ENCODE measurements around the gene RBM4. TPM values are rescaled to one million over a fixed set of nuclear protein-coding genes. Genes with fewer than 3 reads are reported as not detected.

Gene RBM4
- total RNA-seq, 5 donors from 2014 or later (not counting 1 experiment from before 2014, with no cell fraction given) = 163 to 233 (median 181) TPM

DNA sequence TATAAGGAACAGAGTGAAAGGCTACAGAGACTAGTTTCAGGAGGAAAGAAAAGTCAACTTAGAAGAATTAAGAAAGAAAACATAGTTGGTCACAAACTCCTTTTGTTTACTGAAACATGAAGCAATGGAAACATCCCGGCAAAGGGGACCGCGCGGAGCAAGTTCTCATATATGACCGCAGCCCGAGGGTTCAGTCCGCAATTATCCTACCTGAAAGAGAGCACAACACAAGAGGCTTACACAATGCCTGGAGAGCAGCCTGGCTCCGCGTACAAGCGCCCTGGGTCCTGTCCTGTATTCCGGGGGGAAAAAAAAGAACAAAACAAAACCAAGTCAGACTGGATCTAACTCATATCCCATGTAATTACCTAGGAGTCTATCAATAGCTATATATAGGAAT lies 26.9 kb downstream of the RBM4 start:
- Mint-ChIP-seq H3K36me3 (peaks cover 31% of the 10 kb centered on the region), H3K27ac (no peak overlapping the region), H3K9me3 (no peaks in the 10 kb centered on the region), H3K27me3 (no peaks in the 10 kb centered on the region), H3K4me3 (no peak overlapping the region), H3K4me1 (peaks cover 25 to 45% (median 35%) of the 10 kb centered on the region in 3 donors)
- no peaks in the 10 kb centered on the region for H3K9me3 ChIP-seq
- H3K4me3 ChIP-seq (ENCODE audit: control insufficient read depth in 1 of 2, extremely low read depth in 1 of 2, low read length in 1 of 2) = no peak overlapping the region
- peaks cover 10 to 51% of the 10 kb centered on the region in 2 donors for H3K36me3 ChIP-seq (ENCODE audit: control insufficient read depth in 2 of 2, extremely low read depth in 1 of 2, insufficient read depth in 1 of 2, low read length in 1 of 2)
- DNase-seq = peak in 1 of 35 experiments; percentile 21
- 100% methylated on average over 2 of the region's 11 CpGs for WGBS (ENCODE audit: insufficient coverage)
- no peak overlapping the region for H3K27ac ChIP-seq (ENCODE audit: low read length)
- POLR2A ChIA-PET = no interaction called here
- no peak for ATAC-seq (replicated peaks in 1 of 4)
- CTCF ChIA-PET = interaction anchor here in 1 of 2 donors (0.6 kb wide), 2 partner anchors 133 to 633 kb away, joined by 3 to 4 read pairs; no protein-coding TSS in a partner anchor
- peaks cover 0 to 2% of the 10 kb centered on the region in 2 experiments for H3K4me1 ChIP-seq (ENCODE audit: control insufficient read depth in 1 of 2, extremely low read depth in 1 of 2, insufficient read depth in 2 of 2, low read length in 2 of 2)
- no peaks in the 10 kb centered on the region for H3K27me3 ChIP-seq (replicated peaks in 1 of 2; ENCODE audit: control insufficient read depth in 2 of 2, extremely low read depth in 1 of 2, insufficient read depth in 2 of 2, low read length in 1 of 2)

DNA sequence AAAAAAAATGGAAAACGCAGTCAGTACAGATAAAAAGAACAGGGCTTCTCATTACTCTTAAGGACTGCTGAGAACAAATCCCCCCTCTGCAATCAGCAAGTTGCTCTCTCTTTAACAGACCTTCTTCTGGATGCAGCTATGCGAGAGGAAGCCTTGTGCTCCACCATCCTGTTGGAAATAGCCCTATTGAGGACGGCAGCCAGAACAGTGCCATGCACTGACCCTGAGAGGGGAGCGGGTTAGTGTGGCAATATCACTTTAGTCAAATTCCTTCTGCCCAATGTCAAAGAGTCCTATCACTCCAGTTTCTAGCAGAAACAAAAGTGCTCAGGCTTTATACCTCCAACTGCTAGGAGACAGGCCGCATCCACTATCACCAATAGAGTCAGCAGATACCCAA lies 32.3 kb downstream of the RBM4 start:
- Mint-ChIP-seq H3K36me3 (peaks cover 18% of the 10 kb centered on the region), H3K27ac (peak overlapping the region; percentile 55 to 59), H3K27me3 (no peaks in the 10 kb centered on the region), H3K9me3 (no peaks in the 10 kb centered on the region), H3K4me1 (peaks cover 42 to 59% (median 51%) of the 10 kb centered on the region in 3 donors), H3K4me3 (no peak overlapping the region)
- DNase-seq (no peak), ATAC-seq (replicated peaks in 1 of 4) (no peak)
- H3K36me3 ChIP-seq (ENCODE audit: control insufficient read depth in 2 of 2, extremely low read depth in 1 of 2, insufficient read depth in 1 of 2, low read length in 1 of 2) = peaks cover 7 to 35% of the 10 kb centered on the region in 2 donors
- peaks cover 11 to 14% of the 10 kb centered on the region in 2 experiments for H3K4me1 ChIP-seq (ENCODE audit: control insufficient read depth in 1 of 2, extremely low read depth in 1 of 2, insufficient read depth in 2 of 2, low read length in 2 of 2)
- whole genome bisulfite sequencing (ENCODE audit: insufficient coverage) = no CpG with 5 or more reads among the region's 5 CpGs
- POLR2A ChIA-PET = interaction anchor here in 1 of 2 donors (0.7 kb wide), 1 partner anchor 603 kb away, joined by 3 read pairs; no protein-coding TSS in a partner anchor
- H3K27ac ChIP-seq (ENCODE audit: low read length) = no peak overlapping the region
- CTCF ChIA-PET = no interaction called here
- H3K4me3 ChIP-seq (ENCODE audit: control insufficient read depth in 1 of 2, extremely low read depth in 1 of 2, low read length in 1 of 2) = no peak overlapping the region
- no peaks in the 10 kb centered on the region for H3K27me3 ChIP-seq (replicated peaks in 1 of 2; ENCODE audit: control insufficient read depth in 2 of 2, extremely low read depth in 1 of 2, insufficient read depth in 2 of 2, low read length in 1 of 2)
- no peaks in the 10 kb centered on the region for H3K9me3 ChIP-seq

GRCh38 chr11:66674964-66675602 lies 36.6 kb downstream of the RBM4 start:
- no CpG with 5 or more reads among the region's 2 CpGs for WGBS (ENCODE audit: insufficient coverage)
- no peak overlapping the region for H3K4me3 ChIP-seq (ENCODE audit: control insufficient read depth in 1 of 2, extremely low read depth in 1 of 2, low read length in 1 of 2)
- ChIA-PET POLR2A (interaction anchor here in 1 of 2 donors (0.7 kb wide), 1 partner anchor 56 kb away, joined by 5 read pairs; no protein-coding TSS in a partner anchor), CTCF (interaction anchor here in 1 of 2 donors (0.7 to 1.3 kb wide), 2 partner anchors 88 to 236 kb away, joined by 3 to 4 read pairs; partner anchors contain the start of gene MRPL11)
- Mint-ChIP-seq H3K36me3 (no peaks in the 10 kb centered on the region), H3K4me1 (peaks cover 51 to 57% (median 51%) of the 10 kb centered on the region in 3 donors), H3K4me3 (peak overlapping the region in 1 of 3 donors; percentile 90), H3K27ac (peak overlapping the region; percentile 62 to 66), H3K9me3 (no peaks in the 10 kb centered on the region), H3K27me3 (no peaks in the 10 kb centered on the region)
- H3K4me1 ChIP-seq (ENCODE audit: control insufficient read depth in 1 of 2, extremely low read depth in 1 of 2, insufficient read depth in 2 of 2, low read length in 2 of 2) = peaks cover 21 to 41% of the 10 kb centered on the region in 2 experiments
- ATAC-seq (replicated peaks in 1 of 4) (no peak), DNase-seq (no peak)
- no peaks in the 10 kb centered on the region for H3K9me3 ChIP-seq
- H3K27me3 ChIP-seq (replicated peaks in 1 of 2; ENCODE audit: control insufficient read depth in 2 of 2, extremely low read depth in 1 of 2, insufficient read depth in 2 of 2, low read length in 1 of 2) = no peaks in the 10 kb centered on the region
- H3K36me3 ChIP-seq (ENCODE audit: control insufficient read depth in 2 of 2, extremely low read depth in 1 of 2, insufficient read depth in 1 of 2, low read length in 1 of 2) = peaks cover 0 to 4% of the 10 kb centered on the region in 2 donors
- H3K27ac ChIP-seq (ENCODE audit: low read length) = no peak overlapping the region

DNA sequence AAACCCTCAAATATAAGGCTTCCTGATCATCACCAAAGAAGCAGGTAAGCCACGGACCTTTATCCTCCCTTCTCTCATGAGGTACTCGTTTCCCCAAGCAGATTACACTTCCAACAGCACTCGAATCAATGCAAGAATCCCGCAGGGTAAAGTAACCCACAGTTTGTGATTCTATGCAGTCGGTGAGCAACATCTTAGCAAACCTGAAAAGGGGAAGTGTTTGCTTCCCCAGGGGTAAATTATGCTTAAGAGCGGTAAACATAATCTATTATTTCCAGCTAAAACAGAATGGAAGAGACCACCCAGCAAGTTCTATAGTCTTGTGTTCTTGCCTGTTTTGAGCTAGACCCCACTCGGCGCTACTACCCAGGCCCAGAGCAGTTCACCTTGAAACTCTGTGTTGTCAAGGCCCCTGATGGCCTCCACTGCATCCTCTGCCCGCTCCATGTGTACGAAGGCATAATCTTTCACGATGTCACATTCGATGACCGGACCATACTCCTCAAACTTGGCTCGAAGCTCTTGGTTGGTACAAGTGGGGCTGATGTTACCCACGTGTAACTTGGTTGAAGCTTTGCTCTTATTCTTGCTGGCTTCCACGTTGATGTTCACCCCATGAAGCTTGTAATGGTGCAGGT lies 37.9 kb downstream of the RBM4 start:
- peak overlapping the region; percentile 89 to 94 for H3K4me3 ChIP-seq (ENCODE audit: control insufficient read depth in 1 of 2, extremely low read depth in 1 of 2, low read length in 1 of 2)
- Mint-ChIP-seq H3K27me3 (no peaks in the 10 kb centered on the region), H3K4me1 (peaks cover 44 to 48% (median 46%) of the 10 kb centered on the region in 3 donors), H3K27ac (peak overlapping the region; percentile 98), H3K36me3 (no peaks in the 10 kb centered on the region), H3K9me3 (no peaks in the 10 kb centered on the region), H3K4me3 (peak overlapping the region; percentile 90 to 96 (median 94))
- no peaks in the 10 kb centered on the region for H3K9me3 ChIP-seq
- WGBS (ENCODE audit: insufficient coverage) = 55% methylated on average over 8 of the region's 16 CpGs
- no peak for DNase-seq
- H3K27me3 ChIP-seq (replicated peaks in 1 of 2; ENCODE audit: control insufficient read depth in 2 of 2, extremely low read depth in 1 of 2, insufficient read depth in 2 of 2, low read length in 1 of 2) = no peaks in the 10 kb centered on the region
- peaks cover 21 to 39% of the 10 kb centered on the region in 2 experiments for H3K4me1 ChIP-seq (ENCODE audit: control insufficient read depth in 1 of 2, extremely low read depth in 1 of 2, insufficient read depth in 2 of 2, low read length in 2 of 2)
- ATAC-seq (replicated peaks in 1 of 4) = no peak
- ChIA-PET CTCF (interaction anchor here in 1 of 2 donors (1.1 to 2.7 kb wide), 5 partner anchors 23 to 269 kb away, joined by 3 to 27 read pairs (median 5); partner anchors contain the start of gene RBM4), POLR2A (interaction anchor here in 1 of 2 donors (1.1 to 2.6 kb wide), 4 partner anchors 31 to 60 kb away, joined by 4 to 26 read pairs (median 24); partner anchors contain the start of genes RBM14 and RBM4)
- H3K36me3 ChIP-seq (ENCODE audit: control insufficient read depth in 2 of 2, extremely low read depth in 1 of 2, insufficient read depth in 1 of 2, low read length in 1 of 2) = no peaks in the 10 kb centered on the region
- no peak overlapping the region for H3K27ac ChIP-seq (ENCODE audit: low read length)

DNA sequence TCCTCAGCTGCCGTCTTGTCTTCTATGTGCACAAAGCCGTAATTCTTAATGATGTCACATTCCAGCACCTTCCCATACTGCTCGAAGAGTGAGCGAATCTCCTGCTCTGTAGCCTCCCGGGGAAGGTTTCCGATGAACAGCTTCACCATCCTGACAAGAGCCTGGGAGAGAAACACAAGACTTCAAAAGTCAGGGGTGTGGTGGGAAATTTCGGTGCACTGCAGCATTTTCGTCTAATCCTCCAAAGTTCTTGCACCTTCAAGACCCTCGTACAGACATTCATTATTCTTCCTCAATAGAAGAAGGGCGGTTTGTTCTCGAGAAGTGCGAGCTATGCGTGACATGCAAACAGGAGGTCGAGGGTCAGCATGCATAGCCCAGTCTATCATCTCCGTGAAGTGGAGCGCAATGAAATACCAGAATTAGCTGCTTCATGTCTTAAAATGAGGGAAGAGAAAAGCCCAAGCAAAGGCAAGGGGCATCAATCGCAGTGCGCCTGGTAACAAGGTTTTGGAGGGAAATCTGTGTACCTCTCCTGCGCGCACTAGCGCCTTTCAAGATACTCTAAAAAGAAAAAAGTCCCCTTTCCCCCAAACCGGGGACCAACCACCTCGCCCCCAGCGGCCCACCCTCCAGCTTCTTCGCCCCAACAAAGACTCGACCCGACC lies 38.6 kb downstream of the RBM4 start:
- no peaks in the 10 kb centered on the region for H3K9me3 Mint-ChIP-seq
- no peaks in the 10 kb centered on the region for H3K36me3 ChIP-seq (ENCODE audit: control insufficient read depth in 2 of 2, extremely low read depth in 1 of 2, insufficient read depth in 1 of 2, low read length in 1 of 2)
- peaks cover 44 to 46% (median 46%) of the 10 kb centered on the region in 3 donors for H3K4me1 Mint-ChIP-seq
- no peaks in the 10 kb centered on the region for H3K27me3 Mint-ChIP-seq
- H3K9me3 ChIP-seq = no peaks in the 10 kb centered on the region
- POLR2A ChIA-PET = interaction anchor here (0.5 to 2.6 kb wide), 9 partner anchors 17 to 442 kb away, joined by 3 to 26 read pairs (median 5); partner anchors contain the start of genes RBM4 (in 2 of the 2), KDM2A (in 1 of the 2) and RBM14 (in 1 of the 2)
- DNase-seq (no peak), ATAC-seq (replicated peaks in 1 of 4) (no peak)
- no peaks in the 10 kb centered on the region for H3K36me3 Mint-ChIP-seq
- 2% methylated on average over 18 of the region's 27 CpGs for WGBS (ENCODE audit: insufficient coverage)
- H3K27ac Mint-ChIP-seq = peak overlapping the region; percentile 98
- CTCF ChIA-PET = interaction anchor here in 1 of 2 donors (0.5 to 2.7 kb wide), 21 partner anchors 17 to 364 kb away, joined by 3 to 37 read pairs (median 6); partner anchors contain the start of genes DPP3, RBM14, RBM4 and ZDHHC24
- H3K4me1 ChIP-seq (ENCODE audit: control insufficient read depth in 1 of 2, extremely low read depth in 1 of 2, insufficient read depth in 2 of 2, low read length in 2 of 2) = peaks cover 21 to 35% of the 10 kb centered on the region in 2 experiments
- H3K27me3 ChIP-seq (replicated peaks in 1 of 2; ENCODE audit: control insufficient read depth in 2 of 2, extremely low read depth in 1 of 2, insufficient read depth in 2 of 2, low read length in 1 of 2) = no peaks in the 10 kb centered on the region
- peak overlapping the region; percentile 90 to 96 (median 94) for H3K4me3 Mint-ChIP-seq
- H3K4me3 ChIP-seq (ENCODE audit: control insufficient read depth in 1 of 2, extremely low read depth in 1 of 2, low read length in 1 of 2) = peak overlapping the region; percentile 89 to 94
- H3K27ac ChIP-seq (ENCODE audit: low read length) = peak overlapping the region; percentile 97
